IgD-negative memory B cell (primary cell): Measurements from ENCODE around the gene EDDM13. TPM values are rescaled to one million over a fixed set of nuclear protein-coding genes. Genes with fewer than 3 reads are reported as not detected.
"Not testable (repeated sequence)": the region's sequence is repeated elsewhere in the genome, so short reads cannot be mapped to it uniquely, and the experiment has no call there.

Experiments used
- H3K27ac Mint-ChIP-seq, 3 donors: one replicate each; pipeline ENCODE4 v1.8.0; 2020 to 2022; ENCODE audit warnings: mild to moderate bottlenecking in 3 of 3, mixed read lengths in 3 of 3, moderate library complexity in 1 of 3
- H3K27me3 Mint-ChIP-seq: one replicate; pipeline ENCODE4 v1.8.0; 2021; ENCODE audit warnings: mixed read lengths
- H3K36me3 Mint-ChIP-seq: one replicate; pipeline ENCODE4 v1.8.0; 2020; ENCODE audit warnings: mild to moderate bottlenecking, mixed read lengths
- H3K4me1 Mint-ChIP-seq, 3 donors: one replicate each; pipeline ENCODE4 v1.8.0; 2020 to 2022; ENCODE audit warnings: mixed read lengths in 3 of 3, mild to moderate bottlenecking in 1 of 3
- H3K4me3 Mint-ChIP-seq, 4 donors: one replicate each; pipeline ENCODE4 v1.8.0; 2020 to 2022; ENCODE audit warnings: mild to moderate bottlenecking in 4 of 4, mixed read lengths in 4 of 4, moderate library complexity in 3 of 4
- H3K9me3 Mint-ChIP-seq, 3 donors: one replicate each; pipeline ENCODE4 v1.8.0; 2020 to 2021; ENCODE audit warnings: mixed read lengths in 3 of 3, mild to moderate bottlenecking in 1 of 3
- polyA plus RNA-seq: library from polyadenylated mRNA; unstranded; fragments of 300-500 nt; fragmentation: Illumina TruSeq; gene quantifications from one replicate; pipeline ENCODE4 v1.2.3, GENCODE V29; 2021

EDDM13 gene
- polyA plus RNA-seq, 1 donor from 2014 or later: not detected

- peak overlapping the region in 1 of 3 donors; percentile 40 for H3K27ac Mint-ChIP-seq
- peaks cover 6% of the 10 kb centered on the region for H3K36me3 Mint-ChIP-seq
- no peaks in the 10 kb centered on the region for H3K27me3 Mint-ChIP-seq
- H3K9me3 Mint-ChIP-seq: no peaks in the 10 kb centered on the region
- no peak overlapping the region for H3K4me3 Mint-ChIP-seq
- no peaks in the 10 kb centered on the region for H3K4me1 Mint-ChIP-seq
Observed at GRCh38 chr19:56271151-56271550, 1.4 kb upstream of the EDDM13 start.

DNA sequence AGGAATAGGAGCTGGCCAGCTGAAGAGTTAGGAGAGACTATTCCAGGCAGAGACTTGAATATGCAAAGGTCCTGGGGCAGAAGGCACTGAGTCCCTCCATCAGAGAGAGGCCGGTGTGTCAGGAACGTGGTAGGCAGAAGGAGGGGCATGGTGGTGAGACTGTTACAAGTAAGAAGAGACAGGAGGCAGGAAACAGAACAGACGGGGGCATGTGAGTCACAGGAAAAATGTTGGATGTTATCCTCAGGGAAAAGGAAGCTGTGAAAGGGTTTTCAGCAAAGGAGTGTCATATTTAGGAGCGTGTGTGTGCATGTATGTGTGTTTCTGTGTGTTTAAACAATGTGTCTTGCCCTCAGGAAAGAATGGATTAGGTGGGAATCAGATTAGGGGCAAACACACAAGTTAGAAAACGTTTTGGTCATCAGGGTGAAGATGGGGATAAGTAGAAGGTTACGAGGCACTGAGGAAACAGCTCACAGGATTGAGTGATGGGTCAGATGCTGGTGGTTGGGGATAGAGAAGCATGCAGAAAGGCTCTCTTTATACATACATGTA is 1.1 kb downstream of the EDDM13 start:
- H3K27me3 Mint-ChIP-seq: no peaks in the 10 kb centered on the region
- peak overlapping the region in 1 of 3 donors; percentile 57 for H3K27ac Mint-ChIP-seq
- peaks cover 5% of the 10 kb centered on the region for H3K36me3 Mint-ChIP-seq
- no peaks in the 10 kb centered on the region for H3K4me1 Mint-ChIP-seq
- no peak overlapping the region for H3K4me3 Mint-ChIP-seq
- peaks cover 0 to 3% (median 0%) of the 10 kb centered on the region in 3 donors for H3K9me3 Mint-ChIP-seq

DNA sequence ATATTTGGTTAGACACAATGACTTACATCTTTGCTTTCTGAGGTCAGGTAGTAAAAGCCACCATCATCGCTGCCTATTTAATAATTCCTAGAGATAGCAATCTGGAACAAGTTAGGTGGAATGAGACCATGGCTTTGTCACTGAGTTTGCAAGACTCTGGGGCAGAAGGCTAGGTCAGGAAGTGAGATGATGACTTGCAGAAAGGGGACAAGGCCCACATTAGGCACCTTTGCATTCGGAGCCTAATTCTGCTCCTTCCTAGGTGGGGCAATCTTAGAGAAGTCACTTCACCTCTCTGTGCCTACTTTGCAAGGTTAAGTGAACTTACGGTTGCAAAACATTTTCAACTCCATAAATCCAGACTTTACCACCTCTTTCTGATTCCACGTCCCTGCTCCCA is 10.3 kb downstream of the EDDM13 start:
- Mint-ChIP-seq H3K4me3 (no peak overlapping the region), H3K4me1 (peaks cover 0 to 2% (median 0%) of the 10 kb centered on the region in 3 donors), H3K27me3 (no peaks in the 10 kb centered on the region), H3K27ac (no peak overlapping the region), H3K9me3 (no peaks in the 10 kb centered on the region), H3K36me3 (peaks cover 6% of the 10 kb centered on the region)

DNA sequence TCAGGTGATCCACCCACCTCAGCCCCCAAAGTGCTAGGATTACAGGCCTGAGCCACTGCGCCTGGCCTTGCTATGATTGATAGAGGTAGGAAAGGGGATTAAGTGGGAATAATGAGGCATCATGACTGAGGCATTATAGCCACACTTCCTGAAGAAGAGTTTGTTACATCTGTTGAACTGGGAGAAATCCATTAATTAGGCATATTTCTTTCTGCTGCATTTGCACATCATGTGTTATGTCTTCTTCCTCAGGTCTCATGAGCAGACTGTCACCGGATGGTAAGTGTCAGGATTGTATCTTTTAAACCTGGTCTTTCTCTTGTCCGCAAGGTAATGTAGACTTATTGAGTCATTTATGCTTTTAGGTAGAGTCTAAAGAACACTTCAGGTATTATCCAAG is 12.2 kb downstream of the EDDM13 start:
- Mint-ChIP-seq H3K9me3 (no peaks in the 10 kb centered on the region), H3K4me3 (no peak overlapping the region), H3K36me3 (peaks cover 8% of the 10 kb centered on the region), H3K27ac (no peak overlapping the region), H3K4me1 (peaks cover 0 to 2% (median 0%) of the 10 kb centered on the region in 3 donors), H3K27me3 (no peaks in the 10 kb centered on the region)

DNA sequence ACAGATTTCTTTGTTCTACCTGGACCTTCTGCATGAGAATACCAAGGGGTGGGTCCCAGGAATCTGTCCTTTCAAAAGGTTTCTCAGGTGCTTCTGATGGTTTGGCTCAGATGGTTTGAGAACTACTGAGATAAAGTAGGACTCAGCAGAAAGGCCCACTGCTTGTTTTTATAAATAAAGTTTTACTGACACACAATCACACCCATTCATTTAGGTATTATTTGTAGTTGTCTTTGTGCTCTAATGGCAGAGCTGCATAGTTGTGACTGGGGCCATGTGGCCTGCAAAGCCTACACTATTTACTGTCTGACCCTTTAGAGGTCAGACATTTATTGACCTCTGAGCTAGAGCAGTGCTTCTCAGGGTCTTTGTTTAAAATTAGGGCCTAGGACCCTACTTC is 17.6 kb downstream of the EDDM13 start:
- H3K36me3 Mint-ChIP-seq: peaks cover 8% of the 10 kb centered on the region
- no peaks in the 10 kb centered on the region for H3K9me3 Mint-ChIP-seq
- H3K4me3 Mint-ChIP-seq: no peak overlapping the region
- no peak overlapping the region for H3K27ac Mint-ChIP-seq
- H3K4me1 Mint-ChIP-seq: peaks cover 0 to 2% (median 0%) of the 10 kb centered on the region in 3 donors
- H3K27me3 Mint-ChIP-seq: no peaks in the 10 kb centered on the region

GRCh38 chr19:56291867-56292266 is 19.3 kb downstream of the EDDM13 start:
- H3K27me3 Mint-ChIP-seq: no peaks in the 10 kb centered on the region
- H3K4me1 Mint-ChIP-seq: no peaks in the 10 kb centered on the region
- no peaks in the 10 kb centered on the region for H3K9me3 Mint-ChIP-seq
- peak overlapping the region in 1 of 4 donors; percentile 17 for H3K4me3 Mint-ChIP-seq
- no peak overlapping the region for H3K27ac Mint-ChIP-seq
- H3K36me3 Mint-ChIP-seq: peaks cover 8% of the 10 kb centered on the region

- no peak overlapping the region for H3K4me3 Mint-ChIP-seq
- peaks cover 3% of the 10 kb centered on the region for H3K36me3 Mint-ChIP-seq
- no peaks in the 10 kb centered on the region for H3K9me3 Mint-ChIP-seq
- no peaks in the 10 kb centered on the region for H3K27me3 Mint-ChIP-seq
- H3K4me1 Mint-ChIP-seq: no peaks in the 10 kb centered on the region
- H3K27ac Mint-ChIP-seq: no peak overlapping the region
Observed at GRCh38 chr19:56294549-56294948, 22.0 kb downstream of the EDDM13 start.

DNA sequence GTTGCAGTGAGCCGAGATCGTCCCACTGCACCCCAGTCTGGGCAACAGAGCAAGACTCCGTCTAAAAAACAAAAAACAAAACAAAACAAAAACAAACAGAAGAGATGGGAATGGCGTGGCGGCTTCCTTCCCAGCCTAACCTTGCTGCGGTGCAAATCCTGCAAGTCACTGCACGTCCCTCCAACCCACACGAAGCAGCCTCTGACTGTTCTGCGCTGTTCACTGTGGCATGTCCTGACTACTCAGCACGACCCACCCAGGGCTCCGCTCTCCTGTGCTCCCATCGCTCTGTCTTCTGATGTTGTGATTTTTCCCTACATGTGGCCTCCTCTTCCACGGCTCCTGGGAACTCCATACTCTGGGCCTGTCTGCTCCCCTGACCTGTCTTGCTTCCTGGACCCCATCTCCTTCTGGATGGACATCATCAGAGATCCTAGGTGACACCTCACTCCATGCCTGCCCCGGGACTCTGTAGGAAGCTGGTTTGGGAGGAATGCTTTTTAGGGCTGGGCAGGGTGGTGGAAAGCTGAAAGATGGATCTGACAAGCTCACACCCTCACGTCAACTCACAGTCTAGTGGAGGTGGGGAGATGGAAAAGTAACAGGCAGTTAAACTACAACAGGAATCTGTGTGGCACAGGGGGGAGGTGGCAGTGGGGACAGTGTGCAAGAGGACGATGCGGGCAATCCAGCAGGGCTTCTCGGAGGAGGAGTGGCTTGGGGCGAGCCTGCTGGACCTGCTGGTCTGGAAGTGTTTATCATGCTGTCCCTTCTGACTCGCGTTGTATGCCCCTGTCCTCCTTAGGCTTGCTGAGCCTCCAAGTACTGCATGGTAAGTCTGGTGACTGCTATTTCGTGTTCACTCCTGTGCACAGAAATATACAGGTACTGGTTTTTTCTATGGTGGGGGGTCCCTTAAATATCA is 23.2 kb downstream of the EDDM13 start:
- Mint-ChIP-seq H3K4me1 (no peaks in the 10 kb centered on the region), H3K9me3 (no peaks in the 10 kb centered on the region), H3K27me3 (no peaks in the 10 kb centered on the region), H3K36me3 (peaks cover 3% of the 10 kb centered on the region), H3K4me3 (no peak overlapping the region), H3K27ac (no peak overlapping the region)

DNA sequence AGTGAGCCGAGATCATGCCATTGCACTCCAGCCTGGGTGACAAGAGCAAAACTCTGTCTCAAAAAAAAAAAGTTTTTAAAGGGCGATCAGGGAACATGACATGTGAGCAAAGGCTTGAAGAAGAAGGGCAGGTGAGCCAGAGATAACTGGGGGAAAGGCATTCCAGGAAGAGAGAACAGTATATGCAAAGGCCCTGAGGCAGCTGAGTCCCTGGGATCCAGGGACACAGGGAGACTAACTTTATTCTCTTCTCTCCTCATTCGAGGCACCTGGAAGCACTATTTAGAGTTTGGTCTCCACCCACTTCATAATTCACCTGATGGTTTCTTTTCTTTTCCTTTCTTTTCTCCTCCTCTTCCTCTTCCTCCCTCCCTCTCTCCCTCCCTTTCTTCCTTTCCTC is 24.5 kb downstream of the EDDM13 start:
- Mint-ChIP-seq H3K36me3 (no peaks in the 10 kb centered on the region), H3K27ac (no peak overlapping the region), H3K4me1 (peaks cover 0 to 3% (median 0%) of the 10 kb centered on the region in 3 donors)

GRCh38 chr19:56299688-56300087 is 27.1 kb downstream of the EDDM13 start:
- Mint-ChIP-seq H3K9me3 (no peaks in the 10 kb centered on the region), H3K36me3 (peaks cover 6% of the 10 kb centered on the region), H3K4me3 (no peak overlapping the region), H3K4me1 (peaks cover 0 to 4% (median 0%) of the 10 kb centered on the region in 3 donors), H3K27me3 (no peaks in the 10 kb centered on the region), H3K27ac (no peak overlapping the region)

More for the DNA sequence above, 24.5 kb downstream of the EDDM13 start:
- no peaks in the 10 kb centered on the region for H3K27me3 Mint-ChIP-seq
- H3K9me3 Mint-ChIP-seq: no peaks in the 10 kb centered on the region
- no peak overlapping the region for H3K4me3 Mint-ChIP-seq

GRCh38 chr19:56301155-56301554 is 28.6 kb downstream of the EDDM13 start:
- peaks cover 10% of the 10 kb centered on the region for H3K36me3 Mint-ChIP-seq
- peaks cover 0 to 4% (median 4%) of the 10 kb centered on the region in 3 donors for H3K4me1 Mint-ChIP-seq
- no peaks in the 10 kb centered on the region for H3K9me3 Mint-ChIP-seq
- no peak overlapping the region for H3K4me3 Mint-ChIP-seq
- no peaks in the 10 kb centered on the region for H3K27me3 Mint-ChIP-seq
- H3K27ac Mint-ChIP-seq: peak overlapping the region in 1 of 3 donors; percentile 25

DNA sequence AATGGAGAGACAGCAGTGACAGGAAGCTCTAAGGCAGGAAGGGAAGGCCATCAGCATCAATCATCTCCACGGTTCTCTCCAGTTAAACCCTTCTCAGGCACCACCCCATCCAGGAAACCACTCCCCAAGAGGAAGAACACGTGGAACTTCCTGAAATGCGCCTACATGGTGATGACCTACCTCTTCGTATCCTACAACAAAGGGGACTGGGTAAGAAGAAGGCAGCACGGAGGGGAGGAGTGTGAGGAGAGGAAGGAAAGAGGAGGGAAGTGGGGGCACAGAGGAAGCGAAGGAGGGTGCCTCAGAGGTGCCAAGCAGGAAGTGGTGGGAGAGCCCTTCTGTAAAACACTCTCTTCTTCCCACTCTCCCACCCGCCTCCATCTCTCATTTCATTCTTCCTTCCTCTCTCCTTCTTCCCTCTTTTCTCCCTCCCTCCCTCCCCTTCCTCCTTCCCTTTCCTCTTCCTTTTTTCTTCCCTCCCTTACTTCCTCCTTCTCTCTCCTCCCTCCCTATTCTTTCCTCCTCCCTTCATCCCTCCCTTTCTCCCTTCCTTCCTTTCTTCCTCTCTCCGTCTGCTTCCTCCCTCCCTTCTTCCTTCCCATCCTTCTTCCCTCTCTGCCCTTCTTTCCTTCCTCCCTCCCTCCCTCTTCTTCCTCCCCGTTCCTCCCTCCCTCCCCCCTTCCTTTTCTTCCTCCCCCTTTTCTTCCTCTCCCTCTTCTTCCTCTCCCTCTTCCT is 29.5 kb downstream of the EDDM13 start:
- Mint-ChIP-seq H3K9me3 (no peaks in the 10 kb centered on the region), H3K4me3 (peak overlapping the region in 1 of 4 donors; percentile 1), H3K36me3 (peaks cover 10% of the 10 kb centered on the region), H3K27ac (peak overlapping the region in 1 of 3 donors; percentile 33), H3K4me1 (peaks cover 0 to 4% (median 4%) of the 10 kb centered on the region in 3 donors), H3K27me3 (no peaks in the 10 kb centered on the region)

GRCh38 chr19:56304243-56304642 is 31.7 kb downstream of the EDDM13 start:
- H3K4me3 Mint-ChIP-seq: peak overlapping the region in 1 of 4 donors; percentile 49
- peaks cover 0 to 4% (median 4%) of the 10 kb centered on the region in 3 donors for H3K4me1 Mint-ChIP-seq
- no peaks in the 10 kb centered on the region for H3K27me3 Mint-ChIP-seq
- no peak overlapping the region for H3K27ac Mint-ChIP-seq
- no peaks in the 10 kb centered on the region for H3K9me3 Mint-ChIP-seq
- H3K36me3 Mint-ChIP-seq: peaks cover 16% of the 10 kb centered on the region

DNA sequence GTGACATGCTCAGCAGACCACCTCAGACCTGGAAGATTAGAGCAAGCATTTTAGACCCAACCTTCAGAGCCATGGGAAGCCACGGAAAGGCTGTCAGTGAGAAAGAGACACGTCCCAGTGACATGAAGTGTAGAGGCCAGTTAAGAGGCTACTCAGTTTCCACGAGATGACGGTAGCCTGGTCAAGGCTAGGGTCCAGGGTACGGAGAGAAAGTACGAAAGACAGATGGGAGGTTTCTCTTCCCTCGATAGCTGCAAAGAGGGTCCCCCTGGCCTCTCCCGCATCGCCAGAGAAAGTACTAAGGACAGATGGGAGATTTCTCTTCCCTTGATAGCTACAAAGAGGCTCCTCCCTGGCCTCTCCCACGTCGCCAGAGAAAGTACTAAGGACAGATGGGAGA is 33.5 kb downstream of the EDDM13 start:
- Mint-ChIP-seq H3K9me3 (no peaks in the 10 kb centered on the region), H3K4me1 (peaks cover 0 to 4% (median 4%) of the 10 kb centered on the region in 3 donors), H3K36me3 (peaks cover 16% of the 10 kb centered on the region), H3K27ac (no peak overlapping the region), H3K27me3 (no peaks in the 10 kb centered on the region), H3K4me3 (no peak overlapping the region)

GRCh38 chr19:56307062-56307461 is 34.5 kb downstream of the EDDM13 start:
- H3K27me3 Mint-ChIP-seq, H3K4me3 Mint-ChIP-seq, H3K4me1 Mint-ChIP-seq, H3K27ac Mint-ChIP-seq, H3K9me3 Mint-ChIP-seq: not testable (repeated sequence)
- H3K36me3 Mint-ChIP-seq: peaks cover 16% of the 10 kb centered on the region
